ENCODE data around the gene WNT3A.

WNT3A gene

DNA sequence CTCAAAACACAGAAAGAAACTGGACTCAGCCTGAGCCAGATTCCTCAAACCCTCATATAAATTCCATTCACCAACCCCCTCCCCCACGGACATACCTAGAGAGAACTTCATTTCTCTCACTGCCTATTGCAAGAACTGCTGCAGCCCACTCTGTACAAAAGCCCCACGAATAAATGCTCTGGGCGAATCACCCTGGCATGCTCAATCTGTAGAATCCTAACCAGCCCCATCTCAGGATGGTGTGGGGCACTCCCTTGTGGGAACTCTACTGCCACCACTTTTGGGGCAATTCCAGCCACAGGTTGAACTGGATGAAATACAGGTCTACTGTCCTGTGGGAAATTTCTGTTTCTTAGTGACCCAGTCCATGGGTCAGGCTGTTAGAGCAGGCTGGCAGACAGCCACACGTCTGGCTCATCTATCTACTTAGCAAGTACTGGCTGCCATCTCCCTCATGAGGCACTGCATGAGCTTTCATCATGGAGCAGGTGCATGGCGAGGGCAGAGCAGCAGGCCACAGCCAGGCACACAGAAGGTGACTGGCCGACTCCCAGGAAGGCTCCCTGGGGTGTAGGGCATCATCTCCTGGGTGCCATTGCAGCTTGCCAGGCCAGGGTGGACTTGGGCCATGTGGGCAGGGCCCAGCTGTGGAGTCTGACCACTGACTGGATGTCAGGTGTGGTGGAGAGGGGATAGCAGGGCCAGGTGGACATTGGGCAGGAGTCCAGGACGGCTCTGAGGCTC, 97.9 kb downstream of the WNT3A start:
- no peak for DNase-seq

DNA sequence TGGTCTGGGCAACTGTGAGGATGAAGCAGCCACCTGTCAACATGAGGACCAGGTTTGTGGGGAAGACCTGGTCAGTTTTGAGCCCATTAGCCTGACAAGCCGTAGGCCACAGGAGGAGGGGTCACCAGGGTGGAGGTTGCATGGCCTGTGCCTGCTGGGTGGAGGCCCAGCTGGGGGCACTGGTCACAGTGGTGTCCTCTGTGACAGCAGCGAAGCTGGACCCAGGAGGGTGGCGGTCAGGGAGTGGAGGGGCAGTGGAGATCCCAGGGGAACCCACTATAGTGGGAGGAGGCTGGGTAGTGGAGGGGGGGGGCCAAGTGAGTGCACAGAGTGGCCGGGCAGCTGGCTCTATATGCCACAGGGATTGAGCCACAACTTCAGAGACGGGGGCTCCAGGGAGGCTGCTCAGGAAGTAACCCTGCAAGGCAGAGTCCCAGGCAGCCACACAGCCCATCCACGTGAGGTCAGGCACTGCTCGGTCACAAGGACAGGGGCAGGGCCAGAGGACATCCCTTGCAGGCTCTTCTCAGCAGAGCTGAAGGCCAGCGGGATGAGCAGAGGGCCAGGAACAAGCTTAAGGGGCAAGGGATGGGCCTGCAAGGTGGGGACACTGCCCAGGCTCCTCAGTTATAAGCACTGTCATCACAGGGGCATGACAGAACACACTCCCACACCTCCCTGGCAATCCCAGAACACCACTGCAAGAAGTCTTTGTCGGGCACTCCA, 98.6 kb downstream of the WNT3A start:
- no peak for DNase-seq

DNA sequence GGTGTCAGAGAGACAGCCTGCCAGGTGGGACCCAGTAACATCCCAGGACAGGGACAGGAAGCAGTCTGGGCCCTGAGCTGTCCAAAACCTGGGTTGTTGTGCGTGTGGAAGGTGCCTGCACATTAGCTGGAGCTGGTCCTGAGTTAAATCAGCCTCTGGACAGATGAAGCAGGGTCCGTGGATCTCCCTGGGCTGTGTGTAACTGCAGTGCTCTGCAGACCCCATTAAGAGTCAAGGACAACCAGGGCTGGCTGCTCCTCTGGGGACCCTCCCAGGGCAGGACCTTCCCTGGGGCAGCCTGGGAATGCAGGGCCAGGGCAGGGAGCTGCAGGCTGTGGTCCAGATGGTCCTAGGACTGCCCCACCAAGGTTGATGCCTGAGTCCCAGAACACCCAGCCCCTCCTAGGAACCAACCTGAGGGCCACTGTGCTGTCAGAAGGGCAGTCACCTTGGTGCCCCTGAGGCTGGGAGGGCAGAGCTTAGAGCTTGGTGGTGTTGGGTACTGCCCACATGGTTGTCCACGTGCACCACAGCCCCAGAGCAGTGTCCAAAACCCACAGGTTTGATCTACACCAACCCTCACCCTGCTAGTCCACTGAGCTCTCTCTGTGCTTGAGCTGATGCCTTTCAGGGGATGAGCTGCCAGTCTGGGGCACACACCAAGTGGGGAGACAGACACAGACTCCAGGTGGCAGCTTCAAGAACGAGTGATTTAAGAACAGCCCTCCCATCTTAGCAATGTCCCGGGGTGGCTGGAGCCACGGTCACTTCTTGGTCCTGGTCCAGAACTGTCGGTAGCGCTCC, 99.4 kb downstream of the WNT3A start:
- no peak for DNase-seq

DNA sequence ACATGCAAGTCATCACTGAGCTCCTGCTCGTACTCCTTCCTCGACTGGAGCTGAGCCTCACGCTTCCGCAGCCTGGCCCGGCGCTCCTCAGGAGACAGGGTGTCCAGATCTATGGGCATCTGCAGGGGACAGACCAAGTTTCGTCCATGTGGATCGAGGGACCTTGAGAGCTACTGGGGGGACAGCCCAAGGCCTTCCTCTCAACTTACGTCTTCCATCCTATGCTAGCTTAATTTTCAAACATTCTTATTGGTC, 99.9 kb downstream of the WNT3A start:
- DNase-seq: no peak

DNA sequence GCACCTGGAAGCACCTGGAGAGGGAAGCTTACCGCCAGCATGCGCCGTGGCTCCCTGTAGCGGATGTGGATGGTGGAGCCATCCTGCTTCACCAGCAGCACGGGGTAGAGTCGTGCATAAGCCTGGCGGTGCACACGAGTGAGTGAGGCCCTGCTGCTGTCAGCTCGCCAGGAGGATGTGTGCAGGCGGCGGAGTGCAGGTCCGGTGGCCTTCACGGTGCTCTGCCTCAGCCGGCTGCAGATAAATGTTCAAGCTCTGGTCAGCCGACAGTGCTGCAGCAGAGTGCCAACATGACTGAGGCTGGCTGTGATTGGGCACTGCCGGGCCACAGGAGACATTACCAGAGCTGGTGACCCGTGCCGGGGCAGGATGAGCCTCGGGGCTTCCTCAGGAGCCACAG, 100.8 kb downstream of the WNT3A start:
- no peak for DNase-seq

DNA sequence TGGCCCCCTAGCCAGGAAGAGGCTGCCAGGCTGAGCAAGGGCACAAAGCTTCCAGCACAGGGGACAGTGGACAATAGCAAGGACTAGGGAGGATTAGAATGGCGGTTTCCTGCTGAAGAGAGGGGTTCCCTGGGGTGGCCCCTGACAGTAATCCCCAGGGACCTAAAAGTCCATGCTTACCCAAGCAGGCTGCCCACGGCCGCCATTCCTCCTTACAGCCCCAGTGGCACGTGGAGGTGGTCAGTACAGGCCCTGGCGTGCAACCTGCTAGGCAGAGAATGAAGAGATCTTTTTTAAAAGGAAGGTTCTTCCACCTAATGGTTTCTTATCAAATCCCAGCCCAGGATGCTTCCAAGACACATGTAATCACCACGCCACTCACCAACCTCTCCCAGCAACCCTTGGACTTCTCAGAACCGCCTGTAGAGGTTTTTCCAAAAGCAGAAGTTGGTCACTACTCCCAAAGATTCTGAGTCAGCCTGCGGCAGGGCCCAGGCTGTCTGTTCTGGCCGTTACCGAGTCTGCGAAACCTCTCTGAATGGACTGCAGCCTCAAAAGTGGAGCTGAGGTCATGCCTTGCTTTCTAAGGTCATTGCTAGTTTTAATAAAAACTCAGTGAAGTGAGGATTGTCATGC, 101.4 kb downstream of the WNT3A start:
- DNase-seq: no peak

DNA sequence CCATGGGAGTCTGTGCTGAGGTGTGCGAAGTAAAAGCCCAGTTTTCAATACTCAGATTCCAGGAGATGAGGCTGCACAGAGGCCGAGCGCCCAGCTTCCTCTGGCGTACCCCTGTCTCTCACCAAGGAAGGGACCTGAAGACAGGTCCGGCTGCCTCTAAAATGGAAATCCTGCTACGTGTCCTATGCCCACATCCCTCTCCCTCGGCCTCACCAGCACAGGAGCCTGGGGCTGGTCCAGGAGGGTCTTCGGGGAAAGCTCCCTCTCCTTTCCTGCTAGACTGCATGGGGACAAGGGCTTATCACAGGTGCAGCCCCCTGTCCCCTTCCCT, 101.9 kb downstream of the WNT3A start:
- DNase-seq: no peak

DNA sequence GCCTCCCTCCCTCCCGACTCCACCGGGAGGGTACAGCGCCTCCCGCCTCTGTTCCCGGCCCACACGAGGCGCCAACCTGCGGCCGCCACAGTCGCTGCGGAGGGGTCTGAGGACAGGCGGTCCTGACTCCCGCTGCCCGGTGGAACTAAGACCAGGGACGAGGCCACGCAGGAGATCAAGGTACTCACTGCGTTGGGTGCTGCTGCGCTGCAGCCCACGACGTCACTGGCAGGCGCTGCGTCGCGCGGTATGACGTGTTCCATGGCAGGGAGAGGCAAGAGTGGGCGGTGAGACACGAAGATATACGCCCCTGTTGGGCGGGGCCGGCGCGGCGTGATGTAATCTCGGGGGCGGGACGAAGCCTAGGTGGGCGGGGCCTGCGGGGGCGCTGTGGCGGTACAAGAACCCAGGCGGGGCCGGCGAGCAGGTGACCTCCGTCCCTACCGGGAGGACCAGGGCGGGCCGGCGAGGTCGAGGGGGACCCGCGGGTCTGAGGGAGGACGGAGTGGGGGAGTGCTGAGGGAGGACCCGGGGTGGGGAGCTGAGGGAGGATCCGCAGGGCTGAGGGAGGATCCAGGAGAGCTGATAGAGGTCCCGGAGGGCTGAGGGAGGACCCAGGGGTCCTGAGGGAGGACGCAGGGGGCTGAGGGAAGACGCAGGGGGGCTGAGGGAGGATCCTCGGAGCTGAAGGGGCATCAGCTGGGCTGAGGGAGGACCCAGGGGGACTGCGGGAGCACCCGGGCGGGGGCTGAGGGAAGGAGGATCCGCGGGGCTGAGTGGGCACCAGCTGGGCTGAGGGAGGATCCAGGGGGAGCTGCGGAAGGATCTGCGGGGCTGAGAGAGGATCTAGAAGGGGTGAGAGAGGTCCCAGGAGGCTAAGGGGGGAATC, 102.5 kb downstream of the WNT3A start, which contains the start of gene MRPL55:
MRPL55 (minus strand) TSS at position 227 of the 889 bp plus-strand sequence. CDS start 1,039 bp downstream, outside the sequence.
- DNase-seq: peak; percentile 98

DNA sequence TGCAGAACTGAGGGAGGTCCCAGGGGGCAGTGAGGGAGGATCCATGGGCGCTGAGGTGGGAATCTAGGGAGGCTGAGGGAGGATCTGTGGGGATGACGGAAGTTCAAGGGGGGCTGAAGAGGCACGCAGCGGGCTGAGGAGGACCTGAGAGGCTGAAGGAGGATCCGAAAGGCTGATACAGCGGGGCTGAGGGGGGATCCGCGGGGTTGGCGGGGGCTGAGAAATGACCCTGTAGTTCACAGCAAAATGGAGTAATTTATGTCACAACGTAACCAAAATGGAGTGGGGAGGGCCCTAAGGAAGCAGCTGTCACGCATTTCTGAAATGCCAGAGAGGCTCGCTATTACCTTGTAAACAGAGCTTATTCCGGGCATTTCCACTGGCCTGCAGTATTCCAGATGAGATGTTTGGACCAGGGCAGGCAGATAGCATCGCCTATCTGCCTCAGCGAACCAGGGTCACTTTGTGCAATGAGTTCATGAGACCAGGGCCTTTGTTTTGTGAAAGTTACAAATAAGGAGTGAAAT, 103.2 kb downstream of the WNT3A start:
- no peak for DNase-seq

DNA sequence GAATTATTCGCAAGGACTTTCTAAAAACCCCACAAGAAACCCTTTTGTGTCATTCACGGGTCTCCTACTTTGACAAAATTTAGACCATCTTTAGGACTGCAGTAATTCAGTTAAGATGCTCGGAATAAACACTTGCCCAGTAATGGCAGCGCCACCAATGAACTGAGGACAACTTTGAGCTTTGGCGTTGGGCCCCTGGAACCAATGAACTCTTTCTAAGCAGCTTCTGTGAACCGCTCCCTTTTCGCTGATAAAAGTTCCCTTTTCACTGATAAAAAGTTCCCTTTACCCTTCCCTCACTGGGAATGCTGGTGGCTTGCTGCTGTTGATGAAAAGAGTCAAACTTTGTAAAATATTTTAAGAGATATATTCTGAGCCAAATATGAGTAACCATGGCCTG, 103.8 kb downstream of the WNT3A start:
- DNase-seq: no peak
